Measurements from ENCODE around the gene HMGN5.

The HMGN5 gene

GRCh38 chrX:81121513-81122363, 80.0 kb downstream of the HMGN5 start:
- peak overlapping the region; percentile 60 for H3K4me3 ChIP-seq (ENCODE audit: low read depth, low read length)
- peak; percentile 77 for DNase-seq (ENCODE audit: low read depth)

GRCh38 chrX:81120936-81121371, 80.8 kb downstream of the HMGN5 start:
- H3K4me3 ChIP-seq (ENCODE audit: low read depth, low read length), result peak overlapping the region; percentile 60
- DNase-seq (ENCODE audit: low read depth), result peak; percentile 10

GRCh38 chrX:81120258-81120935, 81.3 kb downstream of the HMGN5 start:
- H3K4me3 ChIP-seq (ENCODE audit: low read depth, low read length), result peak overlapping the region; percentile 60
- no peak for DNase-seq (ENCODE audit: low read depth)

GRCh38 chrX:81114757-81115156, 87.0 kb downstream of the HMGN5 start:
- H3K4me3 ChIP-seq (ENCODE audit: low read depth, low read length), result no peak overlapping the region
- DNase-seq (ENCODE audit: low read depth), result no peak

- no peak for DNase-seq (ENCODE audit: low read depth)
- no peak overlapping the region for H3K4me3 ChIP-seq (ENCODE audit: low read depth, low read length)
Observed at GRCh38 chrX:81110286-81110685, 91.4 kb downstream of the HMGN5 start.

- no peak for DNase-seq (ENCODE audit: low read depth)
Observed at GRCh38 chrX:81082649-81083048, 119.1 kb downstream of the HMGN5 start.

More at GRCh38 chrX:81082649-81083048, 119.1 kb downstream of the HMGN5 start:
- H3K4me3 ChIP-seq (ENCODE audit: low read depth, low read length), result no peak overlapping the region
